GM23338 (cell line): ENCODE measurements around the gene CTNNA3. TPM values are rescaled to one million over a fixed set of nuclear protein-coding genes. Genes with fewer than 3 reads are reported as not detected.

ENCODE experiments used
- ATAC-seq: fragments of 200-7000 bp; cut with Tn5 transposase; 3 replicates; pipeline ENCODE4 v1.9.1; 2020
- DNase-seq: peaks from one replicate; pipeline ENCODE4 v3.0.0-alpha.2; 2015; ENCODE audit warnings: low spot score
- H2AFZ ChIP-seq: fragments of 200-600 bp; sonication (generic); 2 replicates; pipeline ENCODE4 v1.8.0; 2016; ENCODE audit warnings: antibody characterized with exemption, mild to moderate bottlenecking, moderate library complexity
- H3F3A ChIP-seq: fragments of 200-600 bp; sonication (generic); replicated peaks from 2 replicates; pipeline ENCODE4 v1.8.0; 2017; ENCODE audit warnings: antibody characterized with exemption, mixed run types, low read depth
- H3K27ac ChIP-seq: fragments of 200-600 bp; sonication (generic); 2 replicates; pipeline ENCODE4 v1.6.1; 2016; ENCODE audit warnings: low read depth
- H3K27me3 ChIP-seq: fragments of 200-600 bp; sonication (generic); 2 replicates; pipeline ENCODE4 v1.8.0; 2016; ENCODE audit warnings: mild to moderate bottlenecking, mixed run types, moderate library complexity; ENCODE audit not compliant: insufficient read depth
- H3K36me3 ChIP-seq: fragments of 200-600 bp; sonication (generic); 2 replicates; pipeline ENCODE4 v1.8.0; 2016; ENCODE audit warnings: mild to moderate bottlenecking; ENCODE audit not compliant: insufficient read depth
- H3K4me1 ChIP-seq: fragments of 200-600 bp; sonication (generic); 2 replicates; pipeline ENCODE4 v1.8.0; 2016; ENCODE audit warnings: mild to moderate bottlenecking, moderate library complexity; ENCODE audit not compliant: insufficient read depth
- H3K4me2 ChIP-seq: fragments of 200-600 bp; sonication (generic); 2 replicates; pipeline ENCODE4 v1.7.1; 2017; ENCODE audit warnings: mixed run types
- H3K4me3 ChIP-seq: fragments of 200-600 bp; sonication (generic); 2 replicates; pipeline ENCODE4 v1.6.1; 2016; ENCODE audit warnings: mixed run types
- H3K79me2 ChIP-seq: fragments of 200-600 bp; sonication (generic); replicated peaks from 2 replicates; pipeline ENCODE4 v1.8.0; 2017; ENCODE audit warnings: mild to moderate bottlenecking; ENCODE audit not compliant: insufficient read depth
- H3K9me2 ChIP-seq: fragments of 200-600 bp; sonication (generic); 2 replicates; pipeline ENCODE4 v1.8.0; 2017; ENCODE audit not compliant: insufficient read depth
- H4K20me1 ChIP-seq: fragments of 200-600 bp; sonication (generic); replicated peaks from 2 replicates; pipeline ENCODE4 v1.8.0; 2017; ENCODE audit warnings: mild to moderate bottlenecking; ENCODE audit not compliant: insufficient read depth
- H3K27ac Mint-ChIP-seq: 2 replicates; pipeline ENCODE4 v1.8.0; 2020; ENCODE audit warnings: inconsistent platforms, mild to moderate bottlenecking, moderate library complexity, mixed read lengths
- H3K27me3 Mint-ChIP-seq: 3 replicates; pipeline ENCODE4 v1.8.0; 2022; ENCODE audit warnings: low read depth, mild to moderate bottlenecking, moderate library complexity, mixed read lengths, inconsistent platforms; ENCODE audit not compliant: insufficient read depth, poor library complexity
- H3K36me3 Mint-ChIP-seq: 3 replicates; pipeline ENCODE4 v1.8.0; 2021; ENCODE audit warnings: low read depth, mild to moderate bottlenecking, inconsistent platforms, moderate library complexity, mixed read lengths
- H3K4me1 Mint-ChIP-seq: 3 replicates; pipeline ENCODE4 v1.8.0; 2020; ENCODE audit warnings: mild to moderate bottlenecking, inconsistent platforms, mixed read lengths
- H3K4me3 Mint-ChIP-seq: 3 replicates; pipeline ENCODE4 v1.8.0; 2021; ENCODE audit warnings: moderate library complexity, mild to moderate bottlenecking, inconsistent platforms, mixed read lengths
- H3K9me3 Mint-ChIP-seq: 3 replicates; pipeline ENCODE4 v1.8.0; 2020; ENCODE audit warnings: moderate library complexity, mild to moderate bottlenecking, inconsistent platforms, mixed read lengths
- CREB1 ChIP-seq: fragments of 250-450 bp; sonication (Bioruptor Pico); IDR thresholded peaks from 2 replicates; pipeline ENCODE4 v1.5.0; 2020; ENCODE audit warnings: low read depth, mild to moderate bottlenecking, moderate library complexity
- EZH2 ChIP-seq: fragments of 200-600 bp; sonication (generic); IDR thresholded peaks from one replicate; pipeline ENCODE4 v1.8.0; 2017; ENCODE audit warnings: antibody characterized with exemption, mild to moderate bottlenecking, low read depth; ENCODE audit not compliant: unreplicated experiment
- EZH2phosphoT487 ChIP-seq: fragments of 200-600 bp; sonication (generic); IDR thresholded peaks from one replicate; pipeline ENCODE4 v1.8.1; 2018; ENCODE audit warnings: antibody characterized with exemption; ENCODE audit not compliant: unreplicated experiment
- JUNB ChIP-seq: IDR thresholded peaks from one replicate; pipeline ENCODE4 v1.6.1; 2016; ENCODE audit warnings: antibody characterized with exemption; ENCODE audit not compliant: unreplicated experiment
- POLR2AphosphoS5 ChIP-seq: IDR thresholded peaks from 2 replicates; pipeline ENCODE4 v1.6.1; 2016; ENCODE audit warnings: antibody characterized with exemption, low read depth
- STAT1 ChIP-seq: IDR thresholded peaks from one replicate; pipeline ENCODE4 v1.6.1; 2016; ENCODE audit warnings: antibody characterized with exemption; ENCODE audit not compliant: unreplicated experiment
- ZNF331 ChIP-seq: fragments of 250-450 bp; sonication (Bioruptor Pico); IDR thresholded peaks from 2 replicates; pipeline ENCODE4 v1.5.0; 2020; ENCODE audit warnings: low read depth, mild to moderate bottlenecking, moderate library complexity
- polyA plus RNA-seq: library from polyadenylated mRNA; unstranded; fragments of >200 nt; fragmentation: Nextera tagmentation; extraction: Ambion mirVana; gene quantifications from 2 replicates; pipeline ENCODE4 v1.2.1, GENCODE V29; 2016
- total RNA-seq: library from RNA; depleted of rRNA; stranded (reverse); fragments of >200 nt; shearing (Covaris generic); gene quantifications from 2 replicates; pipeline ENCODE4 v1.2.3, GENCODE V29; 2014
- TF ChIP-seq, protein P1 (sequence below): fragments of 250-450 bp; sonication (Bioruptor Pico); IDR thresholded peaks from 2 replicates; pipeline ENCODE4 v1.5.0; 2020; ENCODE audit warnings: mild to moderate bottlenecking, moderate library complexity
- TF ChIP-seq, protein P2 (sequence below): IDR thresholded peaks from one replicate; pipeline ENCODE4 v1.6.1; 2018; ENCODE audit warnings: antibody characterized with exemption; ENCODE audit not compliant: unreplicated experiment

The CTNNA3 gene
- total and polyA plus RNA-seq, 2 experiments from 2014 or later = 0.71 to 3.3 TPM

DNA sequence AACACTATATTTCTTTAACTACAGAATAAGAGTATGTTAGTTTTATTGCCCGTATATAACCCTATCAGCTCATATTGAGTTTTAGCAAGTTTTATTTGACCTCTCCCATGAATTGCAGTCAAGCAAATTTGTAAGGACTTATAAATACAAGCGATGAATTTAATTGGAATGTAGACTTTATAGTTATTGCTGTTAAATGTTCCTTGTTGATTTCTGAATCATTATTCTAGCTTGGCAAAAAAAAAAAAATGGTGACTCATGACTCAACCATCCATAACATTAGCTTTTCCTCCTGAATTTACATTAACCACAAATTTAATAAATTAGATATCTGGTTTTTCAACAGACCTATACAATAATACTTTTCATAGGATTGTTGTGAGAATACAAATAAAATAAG lies 1104.1 kb downstream of the CTNNA3 start:
- Histone ChIP-seq H3K4me3 (no peak overlapping the region), H3K4me2 (no peak overlapping the region), H3K79me2 (no peaks in the 10 kb centered on the region), H2AFZ (no peak overlapping the region), H3K36me3 (no peaks in the 10 kb centered on the region), H3K27ac (no peak overlapping the region), H3K9me2 (no peaks in the 10 kb centered on the region), H3K27me3 (no peaks in the 10 kb centered on the region), H3F3A (no peaks in the 10 kb centered on the region), H3K4me1 (no peaks in the 10 kb centered on the region), H4K20me1 (no peaks in the 10 kb centered on the region)
- DNase-seq (no peak), ATAC-seq (no peak)
- no peak overlapping the region for H3K4me3 Mint-ChIP-seq
- H3K36me3 Mint-ChIP-seq = no peaks in the 10 kb centered on the region
- H3K4me1 Mint-ChIP-seq = no peaks in the 10 kb centered on the region
- no peak for TF ChIP-seq CREB1 (CRISPR knock-in tag)
- no peak for TF ChIP-seq POLR2AphosphoS5
- TF ChIP-seq ZNF331 = no peak
- no peak for TF ChIP-seq EZH2
- no peak for TF ChIP-seq JUNB
- TF ChIP-seq, protein P1, sequence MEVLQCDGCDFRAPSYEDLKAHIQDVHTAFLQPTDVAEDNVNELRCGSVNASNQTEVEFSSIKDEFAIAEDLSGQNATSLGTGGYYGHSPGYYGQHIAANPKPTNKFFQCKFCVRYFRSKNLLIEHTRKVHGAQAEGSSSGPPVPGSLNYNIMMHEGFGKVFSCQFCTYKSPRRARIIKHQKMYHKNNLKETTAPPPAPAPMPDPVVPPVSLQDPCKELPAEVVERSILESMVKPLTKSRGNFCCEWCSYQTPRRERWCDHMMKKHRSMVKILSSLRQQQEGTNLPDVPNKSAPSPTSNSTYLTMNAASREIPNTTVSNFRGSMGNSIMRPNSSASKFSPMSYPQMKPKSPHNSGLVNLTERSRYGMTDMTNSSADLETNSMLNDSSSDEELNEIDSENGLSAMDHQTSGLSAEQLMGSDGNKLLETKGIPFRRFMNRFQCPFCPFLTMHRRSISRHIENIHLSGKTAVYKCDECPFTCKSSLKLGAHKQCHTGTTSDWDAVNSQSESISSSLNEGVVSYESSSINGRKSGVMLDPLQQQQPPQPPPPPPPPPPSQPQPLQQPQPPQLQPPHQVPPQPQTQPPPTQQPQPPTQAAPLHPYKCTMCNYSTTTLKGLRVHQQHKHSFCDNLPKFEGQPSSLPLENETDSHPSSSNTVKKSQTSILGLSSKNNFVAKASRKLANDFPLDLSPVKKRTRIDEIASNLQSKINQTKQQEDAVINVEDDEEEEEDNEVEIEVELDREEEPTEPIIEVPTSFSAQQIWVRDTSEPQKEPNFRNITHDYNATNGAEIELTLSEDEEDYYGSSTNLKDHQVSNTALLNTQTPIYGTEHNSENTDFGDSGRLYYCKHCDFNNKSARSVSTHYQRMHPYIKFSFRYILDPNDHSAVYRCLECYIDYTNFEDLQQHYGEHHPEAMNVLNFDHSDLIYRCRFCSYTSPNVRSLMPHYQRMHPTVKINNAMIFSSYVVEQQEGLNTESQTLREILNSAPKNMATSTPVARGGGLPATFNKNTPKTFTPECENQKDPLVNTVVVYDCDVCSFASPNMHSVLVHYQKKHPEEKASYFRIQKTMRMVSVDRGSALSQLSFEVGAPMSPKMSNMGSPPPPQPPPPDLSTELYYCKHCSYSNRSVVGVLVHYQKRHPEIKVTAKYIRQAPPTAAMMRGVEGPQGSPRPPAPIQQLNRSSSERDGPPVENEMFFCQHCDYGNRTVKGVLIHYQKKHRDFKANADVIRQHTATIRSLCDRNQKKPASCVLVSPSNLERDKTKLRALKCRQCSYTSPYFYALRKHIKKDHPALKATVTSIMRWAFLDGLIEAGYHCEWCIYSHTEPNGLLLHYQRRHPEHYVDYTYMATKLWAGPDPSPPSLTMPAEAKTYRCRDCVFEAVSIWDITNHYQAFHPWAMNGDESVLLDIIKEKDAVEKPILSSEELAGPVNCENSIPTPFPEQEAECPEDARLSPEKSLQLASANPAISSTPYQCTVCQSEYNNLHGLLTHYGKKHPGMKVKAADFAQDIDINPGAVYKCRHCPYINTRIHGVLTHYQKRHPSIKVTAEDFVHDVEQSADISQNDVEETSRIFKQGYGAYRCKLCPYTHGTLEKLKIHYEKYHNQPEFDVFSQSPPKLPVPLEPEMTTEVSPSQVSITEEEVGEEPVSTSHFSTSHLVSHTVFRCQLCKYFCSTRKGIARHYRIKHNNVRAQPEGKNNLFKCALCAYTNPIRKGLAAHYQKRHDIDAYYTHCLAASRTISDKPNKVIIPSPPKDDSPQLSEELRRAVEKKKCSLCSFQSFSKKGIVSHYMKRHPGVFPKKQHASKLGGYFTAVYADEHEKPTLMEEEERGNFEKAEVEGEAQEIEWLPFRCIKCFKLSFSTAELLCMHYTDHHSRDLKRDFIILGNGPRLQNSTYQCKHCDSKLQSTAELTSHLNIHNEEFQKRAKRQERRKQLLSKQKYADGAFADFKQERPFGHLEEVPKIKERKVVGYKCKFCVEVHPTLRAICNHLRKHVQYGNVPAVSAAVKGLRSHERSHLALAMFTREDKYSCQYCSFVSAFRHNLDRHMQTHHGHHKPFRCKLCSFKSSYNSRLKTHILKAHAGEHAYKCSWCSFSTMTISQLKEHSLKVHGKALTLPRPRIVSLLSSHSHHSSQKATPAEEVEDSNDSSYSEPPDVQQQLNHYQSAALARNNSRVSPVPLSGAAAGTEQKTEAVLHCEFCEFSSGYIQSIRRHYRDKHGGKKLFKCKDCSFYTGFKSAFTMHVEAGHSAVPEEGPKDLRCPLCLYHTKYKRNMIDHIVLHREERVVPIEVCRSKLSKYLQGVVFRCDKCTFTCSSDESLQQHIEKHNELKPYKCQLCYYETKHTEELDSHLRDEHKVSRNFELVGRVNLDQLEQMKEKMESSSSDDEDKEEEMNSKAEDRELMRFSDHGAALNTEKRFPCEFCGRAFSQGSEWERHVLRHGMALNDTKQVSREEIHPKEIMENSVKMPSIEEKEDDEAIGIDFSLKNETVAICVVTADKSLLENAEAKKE = no peak
- TF ChIP-seq EZH2phosphoT487 = no peak
- no peak for TF ChIP-seq STAT1
- TF ChIP-seq, protein P2, sequence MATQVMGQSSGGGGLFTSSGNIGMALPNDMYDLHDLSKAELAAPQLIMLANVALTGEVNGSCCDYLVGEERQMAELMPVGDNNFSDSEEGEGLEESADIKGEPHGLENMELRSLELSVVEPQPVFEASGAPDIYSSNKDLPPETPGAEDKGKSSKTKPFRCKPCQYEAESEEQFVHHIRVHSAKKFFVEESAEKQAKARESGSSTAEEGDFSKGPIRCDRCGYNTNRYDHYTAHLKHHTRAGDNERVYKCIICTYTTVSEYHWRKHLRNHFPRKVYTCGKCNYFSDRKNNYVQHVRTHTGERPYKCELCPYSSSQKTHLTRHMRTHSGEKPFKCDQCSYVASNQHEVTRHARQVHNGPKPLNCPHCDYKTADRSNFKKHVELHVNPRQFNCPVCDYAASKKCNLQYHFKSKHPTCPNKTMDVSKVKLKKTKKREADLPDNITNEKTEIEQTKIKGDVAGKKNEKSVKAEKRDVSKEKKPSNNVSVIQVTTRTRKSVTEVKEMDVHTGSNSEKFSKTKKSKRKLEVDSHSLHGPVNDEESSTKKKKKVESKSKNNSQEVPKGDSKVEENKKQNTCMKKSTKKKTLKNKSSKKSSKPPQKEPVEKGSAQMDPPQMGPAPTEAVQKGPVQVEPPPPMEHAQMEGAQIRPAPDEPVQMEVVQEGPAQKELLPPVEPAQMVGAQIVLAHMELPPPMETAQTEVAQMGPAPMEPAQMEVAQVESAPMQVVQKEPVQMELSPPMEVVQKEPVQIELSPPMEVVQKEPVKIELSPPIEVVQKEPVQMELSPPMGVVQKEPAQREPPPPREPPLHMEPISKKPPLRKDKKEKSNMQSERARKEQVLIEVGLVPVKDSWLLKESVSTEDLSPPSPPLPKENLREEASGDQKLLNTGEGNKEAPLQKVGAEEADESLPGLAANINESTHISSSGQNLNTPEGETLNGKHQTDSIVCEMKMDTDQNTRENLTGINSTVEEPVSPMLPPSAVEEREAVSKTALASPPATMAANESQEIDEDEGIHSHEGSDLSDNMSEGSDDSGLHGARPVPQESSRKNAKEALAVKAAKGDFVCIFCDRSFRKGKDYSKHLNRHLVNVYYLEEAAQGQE = no peak
- H3K27me3 Mint-ChIP-seq = no peaks in the 10 kb centered on the region
- no peak overlapping the region for H3K27ac Mint-ChIP-seq
- H3K9me3 Mint-ChIP-seq = peaks cover 3% of the 10 kb centered on the region; the same call in 1 of the 3 replicates
